ENCODE data around the gene TF. TPM values are rescaled to one million over a fixed set of nuclear protein-coding genes. Genes with fewer than 3 reads are reported as not detected.
A peak's percentile ranks its signal among the peaks of the same experiment; 100 is the strongest.

Gene TF
- total and polyA plus RNA-seq, 2 of the 8 experiments (the other 6 are each of a cell fraction or from before 2014, with no cell fraction given) = 0.02 to 0.26 TPM

DNA sequence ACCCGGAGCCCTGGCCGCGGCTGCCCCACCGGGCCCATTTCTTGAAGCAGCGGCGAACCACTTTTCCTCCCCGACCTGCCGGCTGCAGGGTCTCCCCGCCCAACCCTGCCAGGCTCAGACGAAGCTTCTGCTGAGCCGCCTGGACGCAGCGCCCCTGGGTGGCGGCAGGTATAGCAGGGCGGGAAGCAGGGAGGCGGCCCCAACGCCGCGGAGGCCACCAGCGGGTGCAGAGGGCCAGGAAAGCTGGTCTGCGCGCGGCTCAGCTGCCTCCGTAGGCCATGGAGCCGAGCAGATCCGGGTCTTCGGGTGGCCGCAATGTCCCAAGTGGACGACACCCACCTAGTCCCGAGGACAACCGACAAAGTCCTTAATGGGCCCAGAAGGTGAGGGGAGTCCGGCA lies 37.6 kb downstream of the TF start:
- Histone ChIP-seq H3K27me3 (replicated peaks in 1 of 4; ENCODE audit: control insufficient read depth in 3 of 4, extremely low read depth in 1 of 4, insufficient read depth in 3 of 4, low read length in 3 of 4) (no peaks in the 10 kb centered on the region), H3K36me3 (ENCODE audit: control insufficient read depth in 2 of 4, insufficient read depth in 4 of 4, low read length in 3 of 4) (no peaks in the 10 kb centered on the region; a peak in 1 of 8 replicates), H2BK5ac (ENCODE audit: low read depth, low read length) (no peak overlapping the region), H2BK20ac (ENCODE audit: low read length) (no peak overlapping the region), H2BK12ac (ENCODE audit: low read depth, low read length) (no peak overlapping the region), H3K4ac (replicated peaks; ENCODE audit: insufficient read length, low read depth, low read length) (no peak overlapping the region), H3K56ac (replicated peaks; ENCODE audit: insufficient read length, low read depth, low read length) (no peak overlapping the region), H4K5ac (ENCODE audit: insufficient read length, low read depth, low read length) (no peak overlapping the region), H3K9ac (replicated peaks in 1 of 4; ENCODE audit: extremely low read depth in 1 of 4, low read depth in 3 of 4, low read length in 3 of 4) (no peak overlapping the region), H3K27ac (ENCODE audit: low read depth, low read length) (no peak overlapping the region), H3K14ac (ENCODE audit: insufficient read length) (no peak overlapping the region), H2AFZ (ENCODE audit: low read length) (no peak overlapping the region), H3K4me3 (ENCODE audit: extremely low read depth in 1 of 4, insufficient read depth in 2 of 4, low read depth in 3 of 4, low read length in 4 of 4) (no peak overlapping the region), H3K79me2 (ENCODE audit: control insufficient read depth in 1 of 2, insufficient read depth in 2 of 2, low read length in 2 of 2) (no peaks in the 10 kb centered on the region), H2AK5ac (ENCODE audit: low read depth, low read length) (no peak overlapping the region), H3K18ac (ENCODE audit: extremely low read depth, low read length) (no peak overlapping the region), H3K23ac (ENCODE audit: insufficient read length) (no peak overlapping the region), H3K23me2 (ENCODE audit: low read depth, low read length) (no peaks in the 10 kb centered on the region), H3K9me3 (ENCODE audit: insufficient read depth in 2 of 2, low read depth in 1 of 2, low read length in 1 of 2) (peaks cover 6 to 10% of the 10 kb centered on the region in 2 experiments; a peak in 3 of 4 replicates), H2BK120ac (replicated peaks; ENCODE audit: low read depth, low read length) (no peak overlapping the region), H2BK15ac (ENCODE audit: low read length) (no peak overlapping the region), H4K91ac (replicated peaks; ENCODE audit: insufficient read length, low read length) (no peak overlapping the region), H3K4me2 (ENCODE audit: insufficient read depth in 1 of 2, low read depth in 2 of 2, low read length in 2 of 2) (no peak overlapping the region), H3K4me1 (replicated peaks in 1 of 4; ENCODE audit: control insufficient read depth in 3 of 4, insufficient read depth in 4 of 4, low read length in 3 of 4) (no peaks in the 10 kb centered on the region), H3K79me1 (ENCODE audit: low read depth, low read length) (no peaks in the 10 kb centered on the region), H4K20me1 (replicated peaks in 1 of 2; ENCODE audit: control insufficient read depth in 1 of 2, insufficient read depth in 2 of 2, low read length in 2 of 2) (no peaks in the 10 kb centered on the region), H4K8ac (ENCODE audit: extremely low read depth, insufficient read depth, low read length) (no peak overlapping the region)
- peak; percentile 8 to 23; a peak in 1 of 4 replicates for TF ChIP-seq RAD21 (IDR thresholded peaks at IDR 0.05 in 1 of 2, conservative IDR thresholded peaks at IDR 0.05 in 1 of 2; ENCODE audit: low read depth in 2 of 2, low read length in 2 of 2)
- TF ChIP-seq, protein P1, sequence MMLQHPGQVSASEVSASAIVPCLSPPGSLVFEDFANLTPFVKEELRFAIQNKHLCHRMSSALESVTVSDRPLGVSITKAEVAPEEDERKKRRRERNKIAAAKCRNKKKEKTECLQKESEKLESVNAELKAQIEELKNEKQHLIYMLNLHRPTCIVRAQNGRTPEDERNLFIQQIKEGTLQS (IDR thresholded peaks at IDR 0.05; ENCODE audit: insufficient read depth, low read depth, low read length) = no peak
- no peak for TF ChIP-seq EGR1 (IDR thresholded peaks at IDR 0.05; ENCODE audit: borderline replicate concordance, low read depth, low read length)
- no peak for TF ChIP-seq SIX5 (IDR thresholded peaks at IDR 0.05; ENCODE audit: low read depth, low read length)
- no peak for TF ChIP-seq SAP30 (IDR thresholded peaks at IDR 0.05; ENCODE audit: insufficient read depth, insufficient replicate concordance, low read length)
- TF ChIP-seq TAF1 (IDR thresholded peaks at IDR 0.05; ENCODE audit: low read depth, low read length) = no peak
- TF ChIP-seq CTCF (IDR thresholded peaks at IDR 0.05; ENCODE audit: control extremely low read depth in 1 of 3, insufficient read depth in 1 of 3, low read depth in 1 of 3, low read length in 3 of 3) = 0 out of 4 replicates have a peak, but pooled peaks of 1 of the 3 experiments have one; percentile 7
- no peak for TF ChIP-seq SP4 (IDR thresholded peaks at IDR 0.05; ENCODE audit: low read length)
- TF ChIP-seq CBX5 (IDR thresholded peaks at IDR 0.05; ENCODE audit: low read depth, low read length) = no peak
- TF ChIP-seq CBX8 (IDR thresholded peaks at IDR 0.05; ENCODE audit: borderline replicate concordance, low read depth, low read length) = no peak
- TF ChIP-seq RXRA (IDR thresholded peaks at IDR 0.05; ENCODE audit: insufficient read depth, low read depth, low read length) = no peak
- no peak for DNase-seq (ENCODE audit: low read depth in 1 of 2, low spot score in 2 of 2)
- POLR2A ChIA-PET (ENCODE audit: partially characterized antibody) = no interaction called here
- CTCF ChIA-PET (ENCODE audit: partially characterized antibody) = no interaction called here
- FAIRE-seq = no peak
- WGBS, 2 experiments (ENCODE audit: extremely low coverage in 1 of 2, insufficient coverage in 1 of 2, insufficient read length in 1 of 2, insufficient replicate concordance in 2 of 2, low coverage in 1 of 2, low lambda C conversion rate in 2 of 2, missing lambda C conversion rate in 1 of 2) = 95% methylated on average over 32 of the region's 32 CpGs; no CpG with 5 or more reads in 1 of the 2 experiments
